Measurements from ENCODE around the gene TTPAL.
A peak's percentile ranks its signal among the peaks of the same experiment; 100 is the strongest.

TTPAL gene

GRCh38 chr20:44533928-44534327 is 58.3 kb downstream of the TTPAL start:
- peak; percentile 44 to 48 for DNase-seq
- TF ChIP-seq GATA1 (IDR thresholded peaks at IDR 0.05; ENCODE audit: low read depth, low read length) (no peak), POLR2A (IDR thresholded peaks at IDR 0.05; ENCODE audit: low read length) (no peak)

DNA sequence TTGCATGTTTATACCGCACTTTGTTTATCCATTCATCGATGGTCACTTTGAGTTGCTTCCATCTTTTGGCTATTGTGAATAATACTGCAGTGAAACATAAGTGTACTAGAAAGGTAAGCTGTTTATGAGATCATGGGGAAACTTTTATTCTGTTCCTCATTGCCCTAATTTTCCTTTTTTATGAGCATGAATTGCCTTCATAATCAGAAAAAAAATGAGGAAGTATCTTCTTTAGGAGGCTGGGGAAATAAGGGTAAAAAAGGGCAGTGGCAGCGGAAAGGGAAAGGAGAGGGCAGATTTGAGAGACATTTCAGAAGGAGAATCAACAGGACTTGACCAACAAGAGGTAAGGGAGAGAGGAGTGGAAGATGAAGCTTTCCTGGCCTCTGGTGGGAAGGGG is 60.5 kb downstream of the TTPAL start:
- TF ChIP-seq GATA1 (IDR thresholded peaks at IDR 0.05; ENCODE audit: low read depth, low read length), result no peak
- TF ChIP-seq POLR2A (IDR thresholded peaks at IDR 0.05; ENCODE audit: low read length), result no peak
- DNase-seq, result no peak

GRCh38 chr20:44537993-44538392 is 62.3 kb downstream of the TTPAL start:
- TF ChIP-seq POLR2A (IDR thresholded peaks at IDR 0.05; ENCODE audit: low read length) (no peak), GATA1 (IDR thresholded peaks at IDR 0.05; ENCODE audit: low read depth, low read length) (no peak)
- DNase-seq, result no peak

DNA sequence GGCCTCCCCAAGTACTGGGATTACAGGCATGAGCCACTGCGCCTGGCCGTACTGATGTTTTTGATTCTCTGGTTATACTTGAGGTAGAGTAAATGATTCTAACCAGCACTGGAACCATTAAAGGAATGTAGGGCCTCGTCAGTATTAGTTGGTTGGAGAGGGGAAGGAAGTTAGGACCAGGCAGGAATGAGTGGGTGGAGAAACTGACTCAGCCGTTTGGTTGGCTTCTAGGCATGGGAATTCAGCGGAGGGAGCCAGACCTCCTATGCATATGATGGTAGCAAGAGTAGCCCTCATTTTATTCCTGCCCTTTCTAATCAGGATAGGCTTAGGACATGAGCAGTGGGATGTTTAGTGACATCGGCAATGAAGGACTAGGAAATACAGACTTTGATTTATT is 65.2 kb downstream of the TTPAL start:
- TF ChIP-seq POLR2A (IDR thresholded peaks at IDR 0.05; ENCODE audit: low read length) (no peak), GATA1 (IDR thresholded peaks at IDR 0.05; ENCODE audit: low read depth, low read length) (no peak)
- no peak for DNase-seq

DNA sequence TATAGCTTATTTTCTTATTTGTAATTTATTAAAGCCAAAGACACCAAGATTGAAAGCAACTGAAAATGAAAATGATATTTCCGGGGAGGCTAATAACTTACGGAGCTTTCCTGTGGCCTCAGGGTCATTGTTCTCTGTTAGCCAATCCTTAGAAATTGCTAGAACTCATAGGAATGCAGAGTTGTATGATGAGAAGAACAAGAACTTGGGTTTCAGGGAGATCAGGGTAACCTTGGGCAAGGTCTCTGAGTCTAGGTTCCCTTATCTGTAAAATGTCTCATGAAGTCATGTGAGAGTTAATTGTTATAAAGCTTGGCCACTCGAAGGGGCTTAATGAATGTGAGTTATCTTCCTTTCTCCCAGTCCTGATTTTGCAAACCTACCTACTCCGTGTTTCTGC is 66.3 kb downstream of the TTPAL start:
- DNase-seq, result peak; percentile 26 to 53
- TF ChIP-seq GATA1 (IDR thresholded peaks at IDR 0.05; ENCODE audit: low read depth, low read length) (no peak), POLR2A (IDR thresholded peaks at IDR 0.05; ENCODE audit: low read length) (no peak)

- TF ChIP-seq POLR2A (IDR thresholded peaks at IDR 0.05; ENCODE audit: low read length) (no peak), GATA1 (IDR thresholded peaks at IDR 0.05; ENCODE audit: low read depth, low read length) (no peak)
- DNase-seq, result no peak
Measured at GRCh38 chr20:44542890-44543289, 67.2 kb downstream of the TTPAL start.

GRCh38 chr20:44543358-44543757 is 67.7 kb downstream of the TTPAL start:
- no peak for TF ChIP-seq POLR2A (IDR thresholded peaks at IDR 0.05; ENCODE audit: low read length)
- peak; percentile 40 to 73 for DNase-seq

Measured in erythroblast (primary cell).